HG02759 (cell line): ENCODE data around the gene SLC25A20.
"Not testable (repeated sequence)": the region's sequence is repeated elsewhere in the genome, so short reads cannot be mapped to it uniquely, and the experiment has no call there.

ENCODE experiments used
- ATAC-seq: cut with Tn5 transposase; IDR thresholded peaks from one replicate; pipeline ENCODE4 v1.9.1; 2021; ENCODE audit warnings: mild to moderate bottlenecking, moderate library complexity; ENCODE audit not compliant: unreplicated experiment

SLC25A20 gene

GRCh38 chr3:48898383-48899234 lies at the start of gene SLC25A20:
SLC25A20 (minus strand) TSS chr3:48898882; CDS start chr3:48898794, 88 bp downstream.
- peak; percentile 94 for ATAC-seq

DNA sequence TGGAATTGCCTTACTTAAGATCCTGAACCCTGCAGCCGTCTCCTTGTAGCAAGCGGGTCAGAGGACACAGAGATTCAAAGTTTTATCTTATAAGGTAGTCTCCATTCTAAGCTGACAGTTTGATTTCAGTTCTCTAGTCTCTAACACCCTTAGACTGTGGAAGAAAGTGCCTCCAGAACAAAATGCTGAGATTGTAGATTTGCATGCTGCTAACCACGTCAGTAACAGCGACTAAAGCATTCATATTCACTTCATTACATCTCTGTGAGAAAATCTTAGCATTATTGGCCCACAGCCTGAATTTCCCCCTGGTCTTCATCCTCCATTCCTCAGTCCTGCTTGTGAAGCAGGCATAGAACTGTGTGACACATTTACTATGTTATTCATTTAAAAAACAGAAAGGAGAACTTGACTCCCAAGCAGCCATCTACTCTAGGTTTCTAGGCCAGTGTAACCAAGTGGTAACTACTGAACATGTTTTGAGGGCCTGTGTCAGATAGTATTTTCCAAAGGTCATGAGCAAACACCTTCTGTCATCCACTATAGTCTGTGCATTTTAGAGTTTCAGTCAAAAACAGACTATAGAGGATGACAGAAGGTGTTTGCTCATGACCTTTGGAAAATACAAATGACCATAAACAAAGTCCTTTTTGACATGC lies 47.3 kb upstream of the SLC25A20 start:
- ATAC-seq = no peak

GRCh38 chr3:48945432-48945831 lies 46.8 kb upstream of the SLC25A20 start:
- ATAC-seq = no peak

GRCh38 chr3:48938689-48939088 lies 40.0 kb upstream of the SLC25A20 start:
- no peak for ATAC-seq

DNA sequence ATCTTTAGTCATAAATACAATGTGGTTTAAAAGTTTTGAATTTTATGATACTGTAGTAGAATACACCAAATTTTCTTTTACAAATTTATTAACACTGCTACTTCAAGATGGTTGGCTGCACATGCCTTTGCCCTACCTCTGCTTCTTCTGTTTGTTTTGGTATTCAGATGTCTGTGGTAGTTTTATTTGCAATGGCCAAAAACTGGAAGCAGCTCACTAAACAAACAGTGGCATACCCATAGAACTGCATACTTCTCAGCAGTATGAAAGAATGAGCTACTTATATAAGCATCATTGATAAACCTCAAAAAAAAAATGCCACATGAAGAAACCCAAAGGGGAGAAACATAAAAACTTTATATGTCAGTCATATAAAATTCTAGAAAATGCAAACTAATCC lies 39.5 kb upstream of the SLC25A20 start:
- ATAC-seq = no peak

DNA sequence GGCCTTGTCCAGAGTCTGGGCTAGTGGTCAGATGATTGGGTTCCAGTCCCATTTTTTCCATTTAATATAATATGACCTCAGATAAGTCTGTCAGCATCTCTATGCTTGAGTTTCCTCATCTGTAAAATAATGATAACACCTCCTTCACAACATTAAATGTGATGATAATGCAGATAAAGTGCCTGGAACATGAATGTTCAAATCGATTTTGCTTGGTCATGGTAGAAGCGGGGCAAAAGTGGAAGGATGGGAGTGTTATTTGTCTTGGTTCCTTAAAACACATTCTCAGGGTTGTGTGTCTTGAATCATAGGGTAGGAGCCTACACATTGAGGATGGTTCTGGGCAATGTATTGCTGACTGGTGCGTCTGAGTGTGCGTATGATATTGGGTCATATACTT lies 36.8 kb upstream of the SLC25A20 start:
- no peak for ATAC-seq

DNA sequence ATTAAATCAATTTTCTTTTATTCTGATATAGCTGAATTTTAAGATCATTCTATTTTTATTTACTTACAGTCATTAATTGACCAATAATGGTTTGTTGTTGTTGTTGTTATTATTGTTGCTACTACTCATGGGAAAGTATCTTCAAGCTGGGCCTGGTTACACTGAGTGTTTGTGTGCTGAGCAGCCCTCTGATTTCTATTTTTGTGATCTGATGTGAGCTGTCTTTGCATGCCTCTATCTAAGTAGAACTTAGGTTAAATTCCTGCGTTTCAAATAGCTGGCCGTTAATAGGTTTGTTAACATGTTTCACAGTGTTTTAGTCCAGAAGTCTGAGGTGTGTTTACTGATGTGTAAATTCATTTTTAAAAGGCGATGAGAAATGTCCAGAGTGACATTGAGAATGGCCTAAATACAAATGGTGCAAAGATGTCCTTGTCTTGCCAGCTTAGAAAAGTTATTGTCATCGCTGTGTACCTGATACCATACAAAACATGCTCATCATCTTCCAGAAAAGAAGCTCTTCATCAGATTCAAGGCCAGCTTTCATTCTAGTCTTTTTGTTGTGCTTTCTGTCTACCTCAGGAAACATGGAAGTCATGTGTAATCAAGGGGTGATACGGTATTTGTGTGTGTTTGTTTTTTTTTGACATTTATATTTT lies 35.8 kb upstream of the SLC25A20 start:
- no peak for ATAC-seq

GRCh38 chr3:48931944-48932580 lies 33.4 kb upstream of the SLC25A20 start:
- ATAC-seq = no peak

DNA sequence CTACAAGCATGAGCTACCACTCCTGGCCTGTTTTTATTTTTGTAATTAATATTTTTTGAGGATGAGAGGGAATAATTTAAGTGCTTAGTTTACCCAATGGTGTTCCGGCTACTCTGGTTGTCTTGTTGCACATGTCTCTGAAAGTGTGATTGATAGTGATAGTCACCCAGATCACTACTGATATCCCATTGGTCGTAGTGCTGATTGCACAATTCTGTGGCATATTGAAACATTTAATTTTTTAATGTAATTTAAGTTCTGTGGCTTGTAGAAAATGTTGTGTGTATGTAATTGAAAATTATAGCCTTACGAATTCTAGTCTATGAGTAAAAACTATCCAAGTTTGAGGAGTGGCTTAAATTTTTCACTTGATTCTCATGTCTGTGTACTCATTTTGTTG lies 31.9 kb upstream of the SLC25A20 start:
- ATAC-seq = no peak

- ATAC-seq = no peak
These were observed 30.8 kb upstream of the SLC25A20 start for GRCh38 chr3:48929358-48930035.

DNA sequence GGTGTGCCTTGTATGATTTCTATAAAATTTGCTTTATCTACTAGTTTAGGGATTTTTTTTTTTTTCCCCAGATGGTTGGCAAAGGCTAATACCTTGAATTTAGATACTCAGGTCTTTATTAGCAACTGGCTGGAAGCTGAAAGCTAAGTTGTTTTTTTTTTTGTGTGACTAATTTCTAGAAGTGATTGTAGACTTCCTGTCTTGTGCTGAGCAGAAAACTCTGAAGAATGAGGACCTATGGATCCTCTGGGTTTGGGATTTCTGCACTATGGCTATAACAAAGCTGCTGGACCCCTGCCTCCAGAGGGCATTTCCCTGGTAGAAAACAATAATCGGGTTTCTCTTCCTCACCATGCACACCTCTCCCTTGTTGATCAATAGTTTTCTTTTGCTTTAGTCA lies 30.0 kb upstream of the SLC25A20 start:
- no peak for ATAC-seq

GRCh38 chr3:48927928-48928327 lies 29.2 kb upstream of the SLC25A20 start:
- no peak for ATAC-seq

DNA sequence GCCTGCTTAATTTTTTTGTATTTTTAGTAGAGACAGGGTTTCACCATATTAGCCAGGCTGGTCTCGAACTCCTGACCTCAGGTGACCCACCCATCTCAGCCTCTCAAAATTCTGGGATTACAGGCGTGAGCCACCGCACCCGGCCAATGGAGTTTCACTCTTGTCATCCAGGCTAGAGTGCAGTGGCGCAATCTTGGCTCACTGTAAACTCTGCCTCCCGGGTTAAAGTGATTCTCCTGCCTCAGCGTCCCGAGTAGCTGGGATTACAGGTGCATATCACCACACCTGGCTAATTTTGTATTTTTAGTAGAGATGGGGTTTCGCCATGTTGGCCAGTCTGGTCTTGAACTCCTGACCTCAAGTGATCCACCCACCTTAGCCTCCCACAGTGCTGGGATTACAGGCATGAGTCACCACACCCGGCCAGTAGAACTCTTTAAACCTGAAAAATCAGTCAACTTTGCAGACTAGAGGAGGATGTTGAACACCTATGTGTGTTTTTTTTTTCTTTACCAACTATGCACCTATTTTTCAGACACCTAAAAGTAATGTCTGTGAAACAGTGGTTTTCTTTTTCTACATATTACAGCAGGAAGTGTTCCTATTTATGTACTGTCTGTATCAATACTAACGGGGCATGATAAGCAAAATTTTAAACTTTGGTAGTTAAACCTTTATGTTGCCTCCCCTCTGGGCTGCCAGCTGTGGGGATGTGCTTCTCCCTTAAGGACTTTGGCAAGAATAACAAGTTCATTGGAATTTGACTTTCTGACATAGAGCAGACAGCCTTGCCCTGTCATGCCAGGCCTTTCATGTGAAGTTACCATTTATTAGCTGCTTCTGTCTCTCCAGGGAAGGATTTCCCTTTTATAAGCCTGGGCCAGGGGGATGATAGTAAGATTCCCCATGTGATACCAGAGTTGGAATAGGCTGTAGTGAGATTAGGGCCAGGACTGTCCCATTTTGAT lies 28.0 kb upstream of the SLC25A20 start:
- no peak for ATAC-seq

- peak; percentile 8 for ATAC-seq
These were observed 20.8 kb upstream of the SLC25A20 start for GRCh38 chr3:48919215-48920138.

GRCh38 chr3:48918388-48919214 lies 19.9 kb upstream of the SLC25A20 start, which contains the start of gene ARIH2:
ARIH2 (plus strand) TSS chr3:48918842; CDS start chr3:48927559, 8,717 bp downstream.
- ATAC-seq = peak; percentile 89

DNA sequence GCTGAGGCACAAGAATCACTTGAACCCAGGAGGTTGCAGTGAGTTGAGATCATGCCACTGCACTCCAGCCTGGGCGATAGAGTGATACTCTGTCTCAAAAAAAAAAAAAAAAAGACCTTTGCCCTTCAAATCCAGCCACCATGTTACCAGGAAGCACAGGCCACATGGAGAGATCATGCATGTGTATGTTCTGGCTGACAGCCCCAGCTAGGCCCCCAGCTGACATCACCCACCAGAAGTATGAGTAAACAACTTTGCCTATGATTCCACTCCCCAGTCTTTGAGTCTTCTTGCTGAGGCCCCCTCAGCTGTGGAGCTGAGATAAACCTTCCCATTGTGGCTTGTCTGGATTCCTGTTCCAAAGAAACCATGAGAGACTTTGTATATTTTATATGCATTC lies 16.6 kb upstream of the SLC25A20 start:
- ATAC-seq = no peak

DNA sequence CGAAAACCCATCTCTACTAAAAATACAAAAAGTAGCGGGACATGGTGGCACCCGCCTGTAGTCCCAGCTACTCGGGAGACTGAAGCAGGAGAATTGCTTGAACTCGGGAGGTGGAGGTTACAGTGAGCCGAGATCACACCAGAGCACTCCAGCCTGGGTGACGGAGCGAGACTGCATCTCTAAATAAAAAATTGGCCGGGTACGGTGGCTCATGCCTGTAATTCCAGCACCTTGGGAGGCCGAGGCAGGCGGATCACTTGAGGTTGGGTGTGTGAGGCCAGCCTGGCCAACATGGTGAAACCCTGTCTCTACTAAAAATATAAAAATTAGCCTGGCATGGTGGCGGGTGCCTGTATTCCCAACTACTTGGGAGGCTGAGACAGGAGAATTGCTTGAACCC lies 8.3 kb upstream of the SLC25A20 start:
- ATAC-seq = not testable (repeated sequence)

GRCh38 chr3:48899273-48899672 lies 591 bp upstream of the SLC25A20 start:
- ATAC-seq = no peak
